Stimulated activated CD4-positive, alpha-beta T cell treated with anti-CD3 and anti-CD28 coated beads, Interleukin-4, amount 100 ng/mL, for 4 hours (primary cell): Measurements from ENCODE around the gene UBE2Z.
"Not testable (repeated sequence)": the region's sequence is repeated elsewhere in the genome, so short reads cannot be mapped to it uniquely, and the experiment has no call there.

ENCODE experiments used
- DNase-seq, 2 experiments: peaks; one replicate each; pipeline ENCODE4 v3.0.0-alpha.2; 2020

UBE2Z gene

GRCh38 chr17:48908047-48908843, at the start of gene UBE2Z:
Gene UBE2Z (plus strand): TSS chr17:48908407. CDS start chr17:48908504, 97 bp downstream.
- DNase-seq, result peak; percentile 89 to 90

DNA sequence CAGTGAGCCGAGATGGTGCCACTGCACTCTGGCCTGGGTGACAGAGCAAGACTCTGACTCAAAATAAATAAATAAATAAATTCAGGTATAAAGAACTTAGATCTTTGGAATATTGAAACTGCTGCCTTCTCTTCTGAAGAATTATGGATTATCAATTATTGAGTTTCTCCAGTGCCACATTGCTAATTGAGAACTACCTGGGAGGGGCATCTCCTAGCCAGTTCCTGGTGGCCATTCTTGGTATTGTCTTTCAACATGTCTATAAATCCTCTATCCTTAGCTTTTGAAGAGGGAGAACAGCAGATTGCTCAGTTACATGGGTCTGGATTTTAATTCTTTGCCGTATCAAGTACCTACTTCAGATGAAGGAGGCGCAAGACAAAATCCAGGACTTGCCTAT, 48.2 kb upstream of the UBE2Z start:
- no peak for DNase-seq

DNA sequence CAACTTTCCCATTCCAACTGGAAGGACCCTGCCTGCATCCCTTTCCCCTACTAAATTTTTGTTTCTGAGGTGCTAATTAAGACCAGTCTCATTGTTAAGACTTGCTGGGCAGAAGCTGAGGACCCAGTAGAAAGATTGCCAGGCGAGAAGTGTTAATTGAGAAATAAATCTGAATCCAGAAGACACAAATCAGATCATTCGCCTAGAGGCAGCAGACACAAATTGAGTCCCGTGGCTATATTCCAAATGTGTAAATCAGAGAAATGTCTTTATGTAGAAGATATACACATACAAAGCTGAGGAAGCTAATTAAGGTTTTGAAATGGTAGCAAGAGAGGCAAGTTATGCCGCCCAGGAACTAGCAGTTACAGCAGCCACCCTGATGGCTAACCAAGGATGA, 47.8 kb upstream of the UBE2Z start:
- DNase-seq, result no peak

DNA sequence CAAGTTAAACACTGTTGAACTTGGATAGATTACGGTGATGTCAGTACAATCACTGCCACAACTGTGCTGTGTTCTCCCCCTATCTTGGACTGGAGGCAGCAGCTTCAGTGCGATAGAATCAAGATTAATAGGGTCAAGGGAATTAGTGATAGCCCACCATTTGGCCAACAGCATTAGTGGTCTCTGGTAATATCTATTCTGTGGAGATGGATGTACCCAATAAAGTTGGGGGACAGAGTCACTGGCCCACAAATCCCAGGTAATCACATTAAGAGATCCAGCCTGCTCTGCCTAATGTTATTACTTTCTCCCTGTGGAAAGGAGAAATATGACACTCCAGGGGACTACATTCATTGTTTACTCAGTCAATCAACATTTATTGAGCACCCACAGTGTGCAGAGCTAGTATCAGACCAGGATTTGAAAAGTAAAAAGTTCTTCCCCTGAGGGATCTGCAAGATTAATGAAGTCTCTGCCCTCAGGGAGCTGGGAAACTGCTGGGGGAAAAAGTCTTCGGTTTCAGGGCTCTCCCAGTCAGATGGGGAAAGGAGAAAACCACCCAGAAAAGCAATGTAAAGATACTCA, 39.2 kb upstream of the UBE2Z start:
- no peak for DNase-seq

- no peak for DNase-seq
Observed at GRCh38 chr17:48869821-48870318, 38.3 kb upstream of the UBE2Z start.

GRCh38 chr17:48871035-48871550, 37.1 kb upstream of the UBE2Z start:
- DNase-seq, result no peak

DNA sequence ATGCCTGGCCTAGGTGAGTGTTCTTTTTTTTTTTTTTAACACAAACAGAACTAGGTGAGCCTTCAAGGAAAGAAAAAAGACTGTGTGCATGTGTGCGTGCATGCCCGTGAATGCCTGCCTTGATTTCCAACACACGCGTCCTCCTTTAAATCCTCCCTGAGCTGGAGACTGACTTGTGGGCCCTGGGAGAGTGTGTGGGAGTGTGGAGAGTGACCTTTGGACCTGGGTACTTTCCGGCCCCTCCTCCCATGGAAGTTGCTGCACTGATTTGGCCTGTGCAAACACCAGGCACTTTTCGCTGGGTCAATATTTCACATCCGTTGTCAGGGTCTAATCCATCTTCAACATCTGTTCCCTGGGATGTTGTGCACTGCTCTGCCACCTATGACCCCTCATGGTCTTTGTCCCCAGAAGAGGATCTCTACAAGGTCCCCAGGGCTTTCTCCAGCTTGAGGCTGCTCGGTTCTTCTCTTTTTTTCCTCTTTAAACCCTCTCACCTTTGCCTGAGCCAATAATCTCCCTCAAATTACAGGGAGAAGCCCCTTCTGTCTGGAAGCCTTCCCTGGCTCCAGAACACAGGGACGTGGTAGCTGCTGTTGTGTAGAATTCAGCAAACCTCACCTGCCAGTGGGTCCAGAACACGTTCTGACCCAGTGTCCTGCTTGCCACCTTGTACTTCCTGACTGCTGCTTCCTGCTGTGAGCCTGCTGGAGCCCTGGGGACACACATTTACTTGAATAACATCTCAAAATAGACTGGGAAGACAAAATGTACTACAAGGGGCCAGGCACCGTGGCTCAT, 36.5 kb upstream of the UBE2Z start:
- no peak for DNase-seq

- not testable (repeated sequence) for DNase-seq
Observed at GRCh38 chr17:48872409-48872808, 35.8 kb upstream of the UBE2Z start.

- no peak for DNase-seq
Observed at GRCh38 chr17:48873209-48873608, 35.0 kb upstream of the UBE2Z start.

DNA sequence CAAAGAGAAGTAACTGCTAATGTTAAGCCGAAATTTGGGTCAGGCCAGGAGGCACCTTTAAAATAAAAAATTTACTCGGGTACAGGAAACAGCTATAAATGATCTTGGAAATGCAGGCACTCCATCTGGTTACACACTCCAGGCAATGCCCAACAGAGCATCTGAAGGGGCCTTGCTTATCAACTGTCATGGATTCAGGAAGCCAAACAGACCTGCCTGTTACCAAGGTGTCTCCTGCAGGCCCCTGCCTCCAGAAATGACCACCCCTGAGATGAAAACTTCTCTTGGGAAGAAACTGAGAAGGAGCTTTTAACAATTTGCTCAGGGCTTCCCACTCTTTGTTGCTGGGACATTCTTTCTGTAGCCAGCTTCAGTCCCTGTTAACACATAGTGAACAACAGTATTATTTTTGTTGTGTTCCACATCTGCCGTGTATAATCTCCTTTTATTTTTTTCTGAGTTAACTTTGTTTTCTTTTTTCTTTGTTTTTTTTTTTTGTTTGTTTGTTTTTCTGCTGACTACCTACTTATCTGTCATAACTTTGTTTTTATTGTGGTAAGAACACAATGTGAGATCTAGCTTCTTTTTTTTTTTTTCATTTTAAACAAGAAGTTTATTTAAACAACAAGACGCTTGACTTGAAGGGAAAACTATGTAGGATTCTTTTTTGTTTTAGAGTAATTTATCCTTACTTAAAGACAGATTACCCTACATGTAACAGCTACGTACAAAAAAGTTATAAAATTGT, 34.3 kb upstream of the UBE2Z start:
- DNase-seq, result no peak

DNA sequence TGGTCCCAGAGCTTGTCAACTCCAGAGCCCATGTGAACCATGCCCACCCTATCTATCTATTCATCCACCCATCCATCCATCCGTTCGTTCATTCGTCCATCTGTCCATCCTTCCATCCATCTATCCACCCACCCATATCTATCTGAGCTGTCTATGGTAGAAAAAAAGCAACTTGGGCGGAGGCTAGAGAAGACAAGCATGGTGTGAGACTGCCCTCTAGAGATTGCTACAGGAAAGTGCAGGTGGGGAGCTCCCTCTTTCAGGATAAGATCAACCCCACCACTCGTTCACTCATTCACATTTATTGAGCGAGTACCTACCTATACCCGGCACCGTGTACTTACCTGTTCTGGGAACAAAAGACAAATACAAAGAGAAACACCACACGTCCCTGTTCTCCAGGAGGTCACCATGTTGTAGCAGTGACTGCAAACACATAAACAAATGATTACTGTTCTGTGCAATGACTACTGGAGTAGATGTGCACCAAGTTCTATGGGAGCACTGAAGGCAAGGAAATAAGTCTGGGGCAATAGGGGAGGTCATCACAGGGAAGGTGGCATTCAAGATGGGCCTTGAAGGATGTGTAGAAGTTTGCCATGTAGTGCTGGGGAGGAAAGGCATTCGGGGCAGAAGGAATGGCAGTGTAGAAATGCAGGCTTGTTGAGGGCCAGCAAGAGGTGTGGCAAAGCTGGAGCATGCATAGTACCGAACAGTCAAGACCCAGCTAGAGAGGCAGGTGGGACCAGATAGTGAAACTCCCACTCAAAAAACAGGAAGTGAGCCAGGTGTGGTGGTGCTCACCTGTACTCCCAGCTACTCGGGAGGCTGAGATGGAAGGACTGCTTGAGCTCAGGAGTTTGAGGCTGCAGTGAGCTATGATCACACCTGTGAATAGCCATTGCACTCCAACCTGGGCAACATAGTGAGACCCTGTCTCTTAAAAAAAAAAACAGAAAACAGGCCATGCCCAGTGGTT, 29.0 kb upstream of the UBE2Z start:
- peak; percentile 17 to 52 for DNase-seq

DNA sequence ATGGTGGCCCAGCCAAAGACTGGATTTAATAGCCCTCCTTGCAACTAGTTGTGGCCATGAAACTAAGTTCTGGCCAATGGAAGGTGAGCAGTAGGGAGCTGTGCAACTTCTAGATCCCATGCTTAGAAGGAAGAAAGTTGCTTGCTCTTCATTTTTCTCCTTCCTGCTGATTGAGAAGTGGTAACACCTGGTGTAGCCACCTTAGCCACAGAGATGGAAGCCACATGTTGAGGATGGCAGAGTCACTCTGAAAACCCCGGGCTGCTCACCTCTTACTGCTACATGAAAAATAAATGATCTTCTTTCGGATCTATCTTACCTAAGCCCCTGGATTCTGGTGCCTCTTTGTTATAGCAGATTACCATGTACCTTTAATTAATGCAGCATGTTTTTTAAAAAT, 25.9 kb upstream of the UBE2Z start:
- DNase-seq, result no peak

DNA sequence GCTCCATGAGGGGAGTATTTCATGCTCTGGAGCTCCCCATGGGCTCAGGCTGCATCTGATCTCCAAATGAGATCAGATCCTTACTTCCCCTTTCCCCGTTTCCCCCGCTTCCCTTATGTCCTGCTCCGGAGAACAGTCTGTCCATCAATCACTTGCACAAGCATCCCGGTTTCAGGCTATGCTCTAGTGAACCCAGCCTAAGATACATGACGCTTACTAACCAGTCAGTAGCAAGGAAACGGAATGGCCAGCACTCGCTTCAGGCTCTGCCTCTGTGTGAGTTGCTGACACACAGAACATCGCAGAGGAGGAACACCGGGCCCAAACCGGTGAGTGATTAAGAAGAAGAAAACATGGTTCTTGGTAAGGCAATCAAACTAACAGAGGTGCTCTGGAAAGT, 25.0 kb upstream of the UBE2Z start:
- DNase-seq, result no peak

DNA sequence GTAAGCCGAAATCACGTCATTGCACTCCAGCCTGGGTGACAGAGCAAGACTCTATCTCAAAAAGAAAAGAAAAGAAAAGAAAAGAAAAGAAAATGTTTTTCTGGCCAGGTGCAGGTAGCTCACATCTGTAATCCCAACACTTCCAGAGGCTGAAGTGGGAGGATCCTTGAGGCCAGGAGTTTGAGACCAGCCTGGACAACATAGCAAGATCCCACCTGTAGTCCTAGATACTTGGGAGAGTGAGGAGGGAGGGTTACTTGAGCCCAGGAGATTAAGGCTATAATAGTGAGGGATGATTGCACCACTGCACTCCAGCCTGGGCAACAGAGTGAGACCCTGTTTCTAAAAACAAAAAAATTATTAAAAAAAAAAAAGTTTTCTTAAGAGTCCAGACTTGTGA, 18.1 kb upstream of the UBE2Z start:
- no peak for DNase-seq

DNA sequence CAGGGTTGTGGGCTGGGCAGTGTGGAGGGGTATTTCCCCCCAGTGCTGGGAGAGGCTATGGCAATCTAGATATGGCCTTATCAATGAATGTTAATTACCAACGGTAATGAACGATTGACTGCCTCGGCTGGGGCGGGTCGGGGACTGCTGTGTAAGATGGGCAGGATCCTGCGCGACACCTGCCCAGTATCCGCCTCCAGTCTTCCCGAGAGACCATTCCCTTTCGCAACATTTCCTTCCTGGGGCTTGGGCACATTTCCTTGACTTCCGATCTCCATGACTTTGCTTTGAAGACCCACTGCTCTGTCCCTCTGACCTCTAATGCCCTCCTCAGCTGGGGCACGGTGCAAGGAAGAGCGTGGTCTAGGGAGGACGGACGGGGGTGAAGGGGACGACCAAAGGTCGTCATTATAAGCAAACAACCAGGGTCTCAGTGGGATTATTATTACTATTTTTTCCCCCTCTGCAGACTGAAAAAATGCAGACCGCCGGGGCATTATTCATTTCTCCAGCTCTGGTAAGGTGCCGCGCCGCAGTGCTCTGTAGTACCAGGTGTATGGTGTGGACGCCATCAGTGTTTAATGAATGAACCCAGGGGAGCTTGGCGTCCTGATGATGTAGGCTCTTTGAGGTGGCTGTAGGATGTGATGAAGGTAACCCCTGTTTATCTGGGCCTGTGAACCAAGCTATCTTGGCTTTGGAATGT, 15.1 kb upstream of the UBE2Z start:
- peak in 1 of 2 experiments; percentile 9 for DNase-seq

DNA sequence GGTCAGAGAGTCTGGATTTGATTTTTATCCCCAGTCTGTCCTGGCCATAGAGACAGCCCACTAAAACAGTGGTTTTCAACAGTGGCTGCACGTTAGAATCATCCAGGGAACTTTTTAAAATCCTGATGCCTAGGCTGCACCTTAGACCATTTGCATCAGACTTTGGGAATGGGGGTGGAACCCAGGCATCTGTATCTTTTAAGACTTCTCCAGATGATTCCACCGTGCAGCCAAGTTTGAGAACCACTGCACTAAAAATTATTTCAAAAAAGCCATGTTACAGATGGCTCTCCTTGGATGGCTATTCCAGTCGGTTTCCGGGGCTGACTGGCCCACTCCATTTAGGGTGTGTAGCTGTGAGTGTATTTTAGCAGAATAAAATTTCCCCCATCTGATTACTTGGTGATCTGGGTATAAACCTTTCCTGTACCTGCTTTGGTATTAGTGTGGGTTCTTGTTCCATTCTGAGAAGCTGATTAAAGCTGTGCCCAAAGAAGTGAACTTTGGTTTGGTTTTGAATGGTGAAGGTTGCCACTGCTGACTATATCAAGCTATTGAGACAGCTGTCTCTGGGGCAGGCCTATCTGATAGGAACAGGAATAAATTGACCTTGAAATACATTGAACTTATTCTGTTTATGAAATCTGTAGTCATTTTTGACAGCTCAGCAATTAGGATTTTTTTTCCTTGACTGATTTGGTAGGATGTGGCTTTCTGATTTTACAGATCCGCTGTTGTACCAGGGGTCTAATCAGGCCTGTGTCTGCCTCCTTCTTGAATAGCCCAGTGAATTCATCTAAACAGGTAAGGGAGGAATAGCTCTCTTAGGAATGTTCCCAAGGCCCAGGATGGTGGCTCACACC, 14.3 kb upstream of the UBE2Z start:
- no peak for DNase-seq

GRCh38 chr17:48894886-48895285, 13.3 kb upstream of the UBE2Z start:
- DNase-seq, result no peak

GRCh38 chr17:48901241-48901640, 7.0 kb upstream of the UBE2Z start:
- DNase-seq, result no peak

DNA sequence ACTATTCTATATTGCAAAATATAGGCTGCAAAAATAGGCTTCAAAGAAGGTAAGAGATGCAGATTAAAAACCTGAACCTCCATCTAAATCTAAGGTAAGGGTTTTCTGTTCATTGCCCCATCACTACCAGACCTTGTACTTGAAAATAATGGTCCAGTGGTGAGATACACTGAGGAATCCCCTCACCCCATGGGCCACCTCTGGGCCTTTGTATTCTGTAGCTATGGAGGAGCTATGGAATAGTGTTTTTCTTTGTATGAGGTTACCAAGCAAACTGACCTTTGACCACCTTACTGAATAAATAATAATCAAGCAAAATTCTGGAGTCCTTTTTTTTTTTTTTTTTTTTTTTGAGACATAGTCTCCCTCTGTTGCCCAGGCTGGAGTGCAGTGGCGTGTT, 4.8 kb upstream of the UBE2Z start:
- DNase-seq, result no peak

DNA sequence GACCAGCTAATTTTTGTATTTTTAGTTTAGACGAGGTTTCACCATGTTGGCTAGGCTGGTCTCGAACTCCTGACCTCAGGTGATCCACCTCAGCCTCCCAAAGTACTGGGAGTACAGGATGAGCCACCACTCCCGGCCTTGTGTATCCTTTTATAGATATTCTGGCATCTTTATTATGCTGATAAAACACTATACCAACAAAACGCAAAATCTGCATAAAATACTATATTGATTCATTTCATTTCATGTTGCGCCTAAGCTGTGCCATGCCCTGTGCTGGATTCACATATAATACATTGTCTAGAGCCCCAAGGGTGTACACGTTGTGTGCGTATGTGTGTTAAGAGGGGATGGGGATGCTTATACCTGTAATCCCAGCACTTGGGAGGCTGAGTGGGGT, 3.8 kb upstream of the UBE2Z start:
- no peak for DNase-seq
